OCI-LY1 (cell line): ENCODE measurements around the gene P4HB.

Experiments
- H2AFZ ChIP-seq: fragments of 200-600 bp; sonication (generic), shearing (Covaris generic); 2 replicates; pipeline ENCODE4 v1.6.0; 2014; ENCODE audit warnings: antibody characterized with exemption, mild to moderate bottlenecking, low read length
- H3F3A ChIP-seq: fragments of 200-600 bp; sonication (generic), shearing (Covaris generic); 2 replicates; pipeline ENCODE4 v1.6.0; 2014; ENCODE audit warnings: mild to moderate bottlenecking, antibody characterized with exemption, low read length, moderate library complexity; ENCODE audit not compliant: insufficient read depth
- H3K27ac ChIP-seq: fragments of 200-600 bp; sonication (generic); 2 replicates; pipeline ENCODE4 v1.5.1; 2014; ENCODE audit warnings: low read length, mixed run types, mild to moderate bottlenecking, low read depth; ENCODE audit not compliant: poor library complexity, severe bottlenecking
- H3K27me3 ChIP-seq: fragments of 200-600 bp; sonication (generic); 2 replicates; pipeline ENCODE4 v1.6.0; 2014; ENCODE audit warnings: antibody characterized with exemption, mild to moderate bottlenecking, low read length, moderate library complexity; ENCODE audit not compliant: insufficient read depth
- H3K36me3 ChIP-seq: fragments of 200-600 bp; sonication (generic); 2 replicates; pipeline ENCODE4 v1.6.1; 2014; ENCODE audit warnings: mild to moderate bottlenecking, antibody characterized with exemption, low read length, moderate library complexity, mixed read lengths; ENCODE audit not compliant: insufficient read depth
- H3K4me1 ChIP-seq: fragments of 200-600 bp; sonication (generic); 2 replicates; pipeline ENCODE4 v1.5.1; 2014; ENCODE audit warnings: mild to moderate bottlenecking, low read length, moderate library complexity; ENCODE audit not compliant: insufficient read depth, severe bottlenecking
- H3K4me2 ChIP-seq: fragments of 200-600 bp; sonication (generic), shearing (Covaris generic); 2 replicates; pipeline ENCODE4 v1.6.1; 2014; ENCODE audit warnings: low read length
- H3K4me3 ChIP-seq: fragments of 200-600 bp; sonication (generic); 2 replicates; pipeline ENCODE4 v1.5.1; 2014; ENCODE audit warnings: low read length, low read depth, mild to moderate bottlenecking, mixed read lengths; ENCODE audit not compliant: poor library complexity, severe bottlenecking
- H3K79me2 ChIP-seq: fragments of 200-600 bp; shearing (Covaris generic); 2 replicates; pipeline ENCODE4 v1.6.1; 2016; ENCODE audit warnings: mixed run types, low read length, mixed read lengths; ENCODE audit not compliant: insufficient read depth
- H3K9ac ChIP-seq: fragments of 200-600 bp; sonication (generic), shearing (Covaris generic); 2 replicates; pipeline ENCODE4 v1.6.1; 2014; ENCODE audit warnings: mild to moderate bottlenecking, low read length, mixed read lengths
- H3K9me2 ChIP-seq: fragments of 200-600 bp; sonication (generic), shearing (Covaris generic); 2 replicates; pipeline ENCODE4 v1.6.1; 2014; ENCODE audit warnings: low read depth, mild to moderate bottlenecking, low read length, mixed read lengths
- H3K9me3 ChIP-seq: fragments of 200-600 bp; shearing (Covaris generic); 2 replicates; pipeline ENCODE4 v1.6.1; 2014; ENCODE audit warnings: low read length, mixed read lengths
- H4K20me1 ChIP-seq: fragments of 200-600 bp; sonication (generic), shearing (Covaris generic); 2 replicates; pipeline ENCODE4 v1.6.0; 2016; ENCODE audit warnings: mild to moderate bottlenecking, low read length; ENCODE audit not compliant: insufficient read depth
- CTCF ChIP-seq: fragments of 200-600 bp; sonication (generic), shearing (Covaris generic); IDR thresholded peaks from 2 replicates; pipeline ENCODE4 v1.5.1; 2017; ENCODE audit warnings: mild to moderate bottlenecking, antibody characterized with exemption, low read length, moderate library complexity, mixed read lengths
- EZH2 ChIP-seq: fragments of 200-600 bp; sonication (generic), shearing (Covaris generic); IDR thresholded peaks from 2 replicates; pipeline ENCODE4 v1.8.0; 2017; ENCODE audit warnings: borderline replicate concordance, mixed run types, mild to moderate bottlenecking, antibody characterized with exemption, low read length, moderate library complexity, mixed read lengths

P4HB gene

GRCh38 chr17:81815646-81815986 lies 44.7 kb downstream of the P4HB start:
- no peak overlapping the region for H3K4me3 ChIP-seq
- no peak overlapping the region for H3K9ac ChIP-seq
- no peaks in the 10 kb centered on the region for H3K9me3 ChIP-seq
- no peaks in the 10 kb centered on the region for H3K9me2 ChIP-seq
- H3K27me3 ChIP-seq = peaks cover 4% of the 10 kb centered on the region; the same call in 1 of the 2 replicates
- no peaks in the 10 kb centered on the region for H3F3A ChIP-seq
- no peak overlapping the region for H3K27ac ChIP-seq
- no peaks in the 10 kb centered on the region for H3K4me1 ChIP-seq
- no peaks in the 10 kb centered on the region for H4K20me1 ChIP-seq
- H3K36me3 ChIP-seq = no peaks in the 10 kb centered on the region
- TF ChIP-seq EZH2 (no peak), CTCF (no peak)
- no peak overlapping the region for H2AFZ ChIP-seq
- H3K4me2 ChIP-seq = no peak overlapping the region
- H3K79me2 ChIP-seq = no peaks in the 10 kb centered on the region

- Histone ChIP-seq H3K4me2 (no peak overlapping the region), H3K9ac (no peak overlapping the region)
- TF ChIP-seq CTCF (no peak), EZH2 (no peak)
These were observed 45.3 kb downstream of the P4HB start for GRCh38 chr17:81814748-81815645.

GRCh38 chr17:81813861-81814683 lies 46.3 kb downstream of the P4HB start:
- Histone ChIP-seq H3F3A (no peaks in the 10 kb centered on the region), H3K4me2 (no peak overlapping the region), H3K27ac (no peak overlapping the region), H3K27me3 (peaks cover 7% of the 10 kb centered on the region; the same call in 1 of the 2 replicates), H2AFZ (no peak overlapping the region), H3K9ac (no peak overlapping the region), H3K9me2 (no peaks in the 10 kb centered on the region), H3K9me3 (no peaks in the 10 kb centered on the region), H3K79me2 (no peaks in the 10 kb centered on the region), H4K20me1 (no peaks in the 10 kb centered on the region), H3K4me3 (no peak overlapping the region), H3K36me3 (no peaks in the 10 kb centered on the region), H3K4me1 (no peaks in the 10 kb centered on the region)
- no peak for TF ChIP-seq CTCF
- TF ChIP-seq EZH2 = no peak

More at GRCh38 chr17:81814748-81815645, 45.3 kb downstream of the P4HB start:
- no peaks in the 10 kb centered on the region for H3K36me3 ChIP-seq
- H2AFZ ChIP-seq = no peak overlapping the region
- H3K9me3 ChIP-seq = no peaks in the 10 kb centered on the region
- H3K9me2 ChIP-seq = no peaks in the 10 kb centered on the region
- H3K79me2 ChIP-seq = no peaks in the 10 kb centered on the region
- no peak overlapping the region for H3K27ac ChIP-seq
- no peaks in the 10 kb centered on the region for H4K20me1 ChIP-seq
- H3K4me3 ChIP-seq = no peak overlapping the region
- no peaks in the 10 kb centered on the region for H3K4me1 ChIP-seq
- H3K27me3 ChIP-seq = peaks cover 4% of the 10 kb centered on the region; the same call in 1 of the 2 replicates
- H3F3A ChIP-seq = no peaks in the 10 kb centered on the region
